ENCODE measurements around the gene ZFYVE19. TPM values are rescaled to one million over a fixed set of nuclear protein-coding genes. Genes with fewer than 3 reads are reported as not detected.

ZFYVE19 gene
- total and polyA plus RNA-seq, 2 of the 13 experiments (the other 11 are each of a cell fraction or from before 2014, with no cell fraction given), result 23.3 to 44.0 TPM

DNA sequence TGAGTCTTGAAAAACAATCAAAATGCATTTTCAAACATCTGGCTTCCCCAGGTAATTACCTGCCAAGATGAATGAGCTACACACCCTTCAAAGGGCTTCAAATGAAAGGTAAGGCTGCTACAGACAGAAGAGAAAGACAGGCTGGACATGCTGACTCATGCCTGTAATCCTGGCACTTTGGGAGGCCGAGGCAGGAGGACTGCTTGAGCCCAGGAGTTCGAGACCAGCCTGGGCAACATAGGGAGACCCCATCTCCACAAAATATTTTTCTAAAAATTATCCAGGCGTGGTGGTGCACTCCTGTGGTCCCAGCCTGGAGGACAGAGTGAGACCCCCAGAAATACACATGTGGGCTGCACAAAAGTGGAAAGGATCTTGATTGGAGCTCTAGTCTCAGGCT is 14.5 kb upstream of the ZFYVE19 start:
- CTCF ChIA-PET (ENCODE audit: low intra/inter-chr PET ratio, low total read pairs), result no interaction called here

DNA sequence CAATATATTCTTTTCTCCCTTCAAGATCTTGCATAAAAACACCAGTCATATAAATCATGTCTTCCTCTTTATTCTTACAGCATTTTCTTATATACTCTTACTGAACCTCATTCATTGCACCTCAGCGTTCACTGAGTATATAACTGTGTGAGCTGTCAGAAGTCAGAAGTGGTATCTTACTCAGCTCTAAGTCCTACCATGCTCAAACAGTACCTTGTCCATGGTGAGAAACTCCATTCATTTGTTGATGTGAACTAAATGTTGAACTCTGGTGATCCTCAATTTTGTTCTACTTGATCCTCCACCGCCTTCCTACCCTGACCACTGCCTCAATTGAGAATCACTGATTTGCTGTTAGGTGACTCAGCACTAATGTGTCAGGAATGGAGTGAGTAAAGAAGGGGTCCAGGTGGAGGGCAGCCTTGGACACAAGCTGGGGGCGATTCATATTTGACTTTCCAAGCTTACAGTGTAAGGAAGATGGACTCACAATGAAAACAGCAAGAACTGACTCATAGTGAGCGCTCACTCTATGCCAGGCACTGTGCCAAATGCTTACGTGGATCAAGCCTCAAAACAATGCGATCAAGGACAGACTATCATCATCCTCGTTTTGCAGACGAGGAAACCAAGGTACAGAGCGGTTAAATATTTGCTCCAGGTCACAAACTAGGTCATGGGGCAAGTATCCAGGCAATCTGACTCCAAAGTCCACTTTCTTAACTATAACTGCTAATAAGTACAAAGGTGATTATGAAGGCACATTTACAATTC is 13.5 kb upstream of the ZFYVE19 start:
- in situ Hi-C loops (cut with HindIII; ENCODE audit: extremely low pct_ligation_motif_present, low pct_unique_long_range_greater_than_20kb) (no loop called here), intact Hi-C loops (cut with micrococcal nuclease; ENCODE audit: unreplicated experiment) (no loop called here)
- WGBS (ENCODE audit: low lambda C conversion rate), result 19% methylated on average over 9 of the region's 9 CpGs
- CTCF ChIA-PET (ENCODE audit: low intra/inter-chr PET ratio, low total read pairs), result no interaction called here
- Histone ChIP-seq H2AFZ (ENCODE audit: low read length) (no peak overlapping the region), H4K20me1 (ENCODE audit: insufficient read depth, low read length) (no peaks in the 10 kb centered on the region), H3K4me2 (ENCODE audit: low read depth, low read length) (peak overlapping the region; percentile 71), H3K27ac (ENCODE audit: extremely low read length, insufficient read depth, low read length) (peak overlapping the region; percentile 96), H3K9me3 (ENCODE audit: low read length) (no peaks in the 10 kb centered on the region), H3K79me2 (ENCODE audit: insufficient read depth, low read length) (peaks cover 18% of the 10 kb centered on the region), H3K27me3 (ENCODE audit: control insufficient read depth in 1 of 2, insufficient read depth in 2 of 2, low read length in 2 of 2) (no peaks in the 10 kb centered on the region), H3K36me3 (replicated peaks in 1 of 2; ENCODE audit: control insufficient read depth in 1 of 2, insufficient read depth in 2 of 2, low read length in 2 of 2) (peaks cover 0 to 4% of the 10 kb centered on the region in 2 experiments; a peak in 1 of 5 replicates), H3K4me1 (ENCODE audit: insufficient read depth, low read length) (peaks cover 50% of the 10 kb centered on the region), H3K4me3 (replicated peaks in 1 of 3; ENCODE audit: insufficient read depth in 1 of 3, low read depth in 2 of 3, low read length in 3 of 3) (peak overlapping the region in 2 of 3 experiments; percentile 1 to 14; a peak in 2 of 6 replicates), H3K9ac (ENCODE audit: insufficient read depth, low read depth, low read length) (peak overlapping the region; percentile 56)
- peak; percentile 76 for FAIRE-seq
- DNase-seq (ENCODE audit: low spot score), result peak; percentile 96
- BruUV-seq (replicated peaks), result no TSS peak
- POLR2A ChIA-PET, result interaction anchor here (0.6 to 2.4 kb wide), 6 partner anchors 8 to 99 kb away, joined by 3 to 8 read pairs (median 4); partner anchors contain the start of genes DNAJC17, GCHFR, RAD51 and ZFYVE19
- peak; percentile 94 for ATAC-seq
- TF ChIP-seq, protein P1, sequence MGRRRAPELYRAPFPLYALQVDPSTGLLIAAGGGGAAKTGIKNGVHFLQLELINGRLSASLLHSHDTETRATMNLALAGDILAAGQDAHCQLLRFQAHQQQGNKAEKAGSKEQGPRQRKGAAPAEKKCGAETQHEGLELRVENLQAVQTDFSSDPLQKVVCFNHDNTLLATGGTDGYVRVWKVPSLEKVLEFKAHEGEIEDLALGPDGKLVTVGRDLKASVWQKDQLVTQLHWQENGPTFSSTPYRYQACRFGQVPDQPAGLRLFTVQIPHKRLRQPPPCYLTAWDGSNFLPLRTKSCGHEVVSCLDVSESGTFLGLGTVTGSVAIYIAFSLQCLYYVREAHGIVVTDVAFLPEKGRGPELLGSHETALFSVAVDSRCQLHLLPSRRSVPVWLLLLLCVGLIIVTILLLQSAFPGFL (CRISPR knock-in tag; IDR thresholded peaks at IDR 0.05), result no peak
- TF ChIP-seq FOXA3 (CRISPR knock-in tag; IDR thresholded peaks at IDR 0.05) (peak; percentile 72), MED1 (CRISPR knock-in tag; IDR thresholded peaks at IDR 0.05) (peak; percentile 86), RXRB (CRISPR knock-in tag; IDR thresholded peaks at IDR 0.05; ENCODE audit: borderline replicate concordance) (peak; percentile 95), TCF12 (IDR thresholded peaks at IDR 0.05) (no peak), TCF12 (CRISPR knock-in tag; IDR thresholded peaks at IDR 0.05) (no peak), MIER3 (CRISPR knock-in tag; IDR thresholded peaks at IDR 0.05; ENCODE audit: borderline replicate concordance) (peak; percentile 75; the same call in 1 of the 2 replicates), ZNF605 (CRISPR knock-in tag; IDR thresholded peaks at IDR 0.05) (0 out of 2 replicates have a peak, but pooled peaks have one; percentile 15), NCOA2 (CRISPR knock-in tag; IDR thresholded peaks at IDR 0.05) (peak; percentile 73), HOXA3 (CRISPR knock-in tag; IDR thresholded peaks at IDR 0.05) (peak; percentile 73), KDM4B (CRISPR knock-in tag; IDR thresholded peaks at IDR 0.05) (no peak), TBX2 (CRISPR knock-in tag; IDR thresholded peaks at IDR 0.05; ENCODE audit: borderline replicate concordance) (peak; percentile 69; the same call in 1 of the 2 replicates)

More for the DNA sequence above, 14.5 kb upstream of the ZFYVE19 start:
- H3K36me3 ChIP-seq (replicated peaks in 1 of 2; ENCODE audit: control insufficient read depth in 1 of 2, insufficient read depth in 2 of 2, low read length in 2 of 2), result peaks cover 0 to 4% of the 10 kb centered on the region in 2 experiments; a peak in 1 of 5 replicates
- no peaks in the 10 kb centered on the region for H3K9me3 ChIP-seq (ENCODE audit: low read length)
- peak overlapping the region; percentile 96 for H3K27ac ChIP-seq (ENCODE audit: extremely low read length, insufficient read depth, low read length)
- no peak overlapping the region for H3K4me2 ChIP-seq (ENCODE audit: low read depth, low read length)
- BruUV-seq (replicated peaks), result no TSS peak
- DNase-seq (ENCODE audit: low spot score), result no peak
- no peaks in the 10 kb centered on the region for H3K27me3 ChIP-seq (ENCODE audit: control insufficient read depth in 1 of 2, insufficient read depth in 2 of 2, low read length in 2 of 2)
- 52% methylated on average over 2 of the region's 3 CpGs for WGBS (ENCODE audit: low lambda C conversion rate)
- H3K9ac ChIP-seq (ENCODE audit: insufficient read depth, low read depth, low read length), result 0 out of 2 replicates have a peak overlapping the region, but pooled peaks have one; percentile 8
- in situ Hi-C loops (cut with HindIII; ENCODE audit: extremely low pct_ligation_motif_present, low pct_unique_long_range_greater_than_20kb), result no loop called here
- H2AFZ ChIP-seq (ENCODE audit: low read length), result no peak overlapping the region
- H3K4me3 ChIP-seq (replicated peaks in 1 of 3; ENCODE audit: insufficient read depth in 1 of 3, low read depth in 2 of 3, low read length in 3 of 3), result no peak overlapping the region
- ATAC-seq, result no peak
- POLR2A ChIA-PET, result interaction anchor here (1.5 to 2.4 kb wide), 2 partner anchors 10 to 65 kb away, joined by 5 to 7 read pairs; no protein-coding TSS in a partner anchor
- FAIRE-seq, result no peak
- H3K4me1 ChIP-seq (ENCODE audit: insufficient read depth, low read length), result peaks cover 50% of the 10 kb centered on the region
- H4K20me1 ChIP-seq (ENCODE audit: insufficient read depth, low read length), result no peaks in the 10 kb centered on the region
- intact Hi-C loops (cut with micrococcal nuclease; ENCODE audit: unreplicated experiment), result no loop called here
- H3K79me2 ChIP-seq (ENCODE audit: insufficient read depth, low read length), result peaks cover 18% of the 10 kb centered on the region
- TF ChIP-seq SETDB1 (CRISPR knock-in tag; IDR thresholded peaks at IDR 0.05; ENCODE audit: borderline replicate concordance), result no peak
- TF ChIP-seq, protein P2, sequence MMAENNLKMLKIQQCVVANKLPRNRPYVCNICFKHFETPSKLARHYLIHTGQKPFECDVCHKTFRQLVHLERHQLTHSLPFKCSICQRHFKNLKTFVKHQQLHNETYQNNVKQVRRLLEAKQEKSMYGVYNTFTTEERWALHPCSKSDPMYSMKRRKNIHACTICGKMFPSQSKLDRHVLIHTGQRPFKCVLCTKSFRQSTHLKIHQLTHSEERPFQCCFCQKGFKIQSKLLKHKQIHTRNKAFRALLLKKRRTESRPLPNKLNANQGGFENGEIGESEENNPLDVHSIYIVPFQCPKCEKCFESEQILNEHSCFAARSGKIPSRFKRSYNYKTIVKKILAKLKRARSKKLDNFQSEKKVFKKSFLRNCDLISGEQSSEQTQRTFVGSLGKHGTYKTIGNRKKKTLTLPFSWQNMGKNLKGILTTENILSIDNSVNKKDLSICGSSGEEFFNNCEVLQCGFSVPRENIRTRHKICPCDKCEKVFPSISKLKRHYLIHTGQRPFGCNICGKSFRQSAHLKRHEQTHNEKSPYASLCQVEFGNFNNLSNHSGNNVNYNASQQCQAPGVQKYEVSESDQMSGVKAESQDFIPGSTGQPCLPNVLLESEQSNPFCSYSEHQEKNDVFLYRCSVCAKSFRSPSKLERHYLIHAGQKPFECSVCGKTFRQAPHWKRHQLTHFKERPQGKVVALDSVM (CRISPR knock-in tag; IDR thresholded peaks at IDR 0.05), result peak; percentile 72
- TF ChIP-seq NFE2L2 (IDR thresholded peaks at IDR 0.05; ENCODE audit: low read length), result peak; percentile 5; the same call in 1 of the 2 replicates

Data from HepG2 (cell line).